Nephron progenitor cell (in vitro differentiated cells): ENCODE data around the gene BSCL2.
"Not testable (repeated sequence)": the region's sequence is repeated elsewhere in the genome, so short reads cannot be mapped to it uniquely, and the experiment has no call there.

Experiments
- DNase-seq: peaks from one replicate; pipeline ENCODE4 v3.0.0; 2021
- H3K27ac Mint-ChIP-seq: 2 replicates; pipeline ENCODE4 v1.8.0; 2021; ENCODE audit warnings: mild to moderate bottlenecking, moderate library complexity, mixed read lengths
- H3K27me3 Mint-ChIP-seq: 2 replicates; pipeline ENCODE4 v1.8.0; 2021; ENCODE audit warnings: mild to moderate bottlenecking, low read depth, mixed read lengths; ENCODE audit not compliant: poor library complexity
- H3K36me3 Mint-ChIP-seq: 2 replicates; pipeline ENCODE4 v1.8.0; 2021; ENCODE audit warnings: low read depth, mixed read lengths
- H3K4me1 Mint-ChIP-seq: 2 replicates; pipeline ENCODE4 v1.8.0; 2021; ENCODE audit warnings: mixed read lengths
- H3K4me3 Mint-ChIP-seq: 2 replicates; pipeline ENCODE4 v1.8.0; 2021; ENCODE audit warnings: mild to moderate bottlenecking, moderate library complexity, mixed read lengths
- H3K9me3 Mint-ChIP-seq: 2 replicates; pipeline ENCODE4 v1.8.0; 2021; ENCODE audit warnings: mild to moderate bottlenecking, moderate library complexity, mixed read lengths
- TF ChIP-seq, protein P1 (sequence below): fragments of 200-600 bp; sonication (generic); IDR thresholded peaks from 2 replicates; pipeline ENCODE4 v1.5.0; 2021; ENCODE audit warnings: antibody characterized with exemption

BSCL2 gene

GRCh38 chr11:62747475-62748160 is 40.4 kb upstream of the BSCL2 start:
- no peak overlapping the region for H3K4me3 Mint-ChIP-seq
- no peak for DNase-seq
- peaks cover 21% of the 10 kb centered on the region for H3K4me1 Mint-ChIP-seq
- peaks cover 19% of the 10 kb centered on the region for H3K36me3 Mint-ChIP-seq
- H3K27ac Mint-ChIP-seq = no peak overlapping the region
- TF ChIP-seq, protein P1, sequence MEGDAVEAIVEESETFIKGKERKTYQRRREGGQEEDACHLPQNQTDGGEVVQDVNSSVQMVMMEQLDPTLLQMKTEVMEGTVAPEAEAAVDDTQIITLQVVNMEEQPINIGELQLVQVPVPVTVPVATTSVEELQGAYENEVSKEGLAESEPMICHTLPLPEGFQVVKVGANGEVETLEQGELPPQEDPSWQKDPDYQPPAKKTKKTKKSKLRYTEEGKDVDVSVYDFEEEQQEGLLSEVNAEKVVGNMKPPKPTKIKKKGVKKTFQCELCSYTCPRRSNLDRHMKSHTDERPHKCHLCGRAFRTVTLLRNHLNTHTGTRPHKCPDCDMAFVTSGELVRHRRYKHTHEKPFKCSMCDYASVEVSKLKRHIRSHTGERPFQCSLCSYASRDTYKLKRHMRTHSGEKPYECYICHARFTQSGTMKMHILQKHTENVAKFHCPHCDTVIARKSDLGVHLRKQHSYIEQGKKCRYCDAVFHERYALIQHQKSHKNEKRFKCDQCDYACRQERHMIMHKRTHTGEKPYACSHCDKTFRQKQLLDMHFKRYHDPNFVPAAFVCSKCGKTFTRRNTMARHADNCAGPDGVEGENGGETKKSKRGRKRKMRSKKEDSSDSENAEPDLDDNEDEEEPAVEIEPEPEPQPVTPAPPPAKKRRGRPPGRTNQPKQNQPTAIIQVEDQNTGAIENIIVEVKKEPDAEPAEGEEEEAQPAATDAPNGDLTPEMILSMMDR = no peak
- H3K9me3 Mint-ChIP-seq = peaks cover 7% of the 10 kb centered on the region
- no peaks in the 10 kb centered on the region for H3K27me3 Mint-ChIP-seq

- no peaks in the 10 kb centered on the region for H3K9me3 Mint-ChIP-seq
- no peak overlapping the region for H3K4me3 Mint-ChIP-seq
- H3K4me1 Mint-ChIP-seq = no peaks in the 10 kb centered on the region
- DNase-seq = no peak
- TF ChIP-seq, protein P1 = no peak
- no peak overlapping the region for H3K27ac Mint-ChIP-seq
- H3K36me3 Mint-ChIP-seq = peaks cover 36% of the 10 kb centered on the region
- peaks cover 3% of the 10 kb centered on the region for H3K27me3 Mint-ChIP-seq
Observed at GRCh38 chr11:62737196-62737595, 30.0 kb upstream of the BSCL2 start.

DNA sequence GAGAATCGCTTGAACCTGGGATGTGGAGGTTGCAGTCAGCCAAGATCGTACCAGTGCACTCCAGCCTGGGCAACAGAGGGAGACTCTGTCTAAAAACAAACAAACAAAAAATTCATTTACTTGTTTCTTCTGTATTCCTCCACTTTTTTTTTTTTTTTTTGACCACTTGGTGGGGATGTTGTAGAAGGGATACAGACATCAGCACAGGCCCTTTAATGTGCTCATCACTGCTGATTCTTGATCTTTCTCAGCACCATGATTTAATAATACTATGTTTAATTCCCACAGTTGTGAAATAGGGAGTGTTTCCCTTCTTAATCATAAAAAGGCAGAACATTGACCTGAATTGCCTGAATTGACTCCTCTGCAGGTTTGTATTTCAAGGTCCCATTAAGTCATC is 25.6 kb upstream of the BSCL2 start:
- no peak for DNase-seq
- Mint-ChIP-seq H3K9me3 (no peaks in the 10 kb centered on the region), H3K36me3 (peaks cover 20% of the 10 kb centered on the region), H3K27me3 (peaks cover 3% of the 10 kb centered on the region), H3K4me3 (no peak overlapping the region), H3K27ac (no peak overlapping the region), H3K4me1 (peaks cover 23% of the 10 kb centered on the region)
- TF ChIP-seq, protein P1 = no peak

- not testable (repeated sequence) for H3K27me3 Mint-ChIP-seq, H3K27ac Mint-ChIP-seq, H3K9me3 Mint-ChIP-seq, DNase-seq
- Mint-ChIP-seq H3K36me3 (peaks cover 20% of the 10 kb centered on the region), H3K4me1 (peaks cover 35% of the 10 kb centered on the region), H3K4me3 (peak overlapping the region; percentile 98)
Observed at GRCh38 chr11:62730076-62730475, 22.9 kb upstream of the BSCL2 start.

GRCh38 chr11:62728171-62728988 is 21.2 kb upstream of the BSCL2 start, which contains the start of gene TTC9C:
TSS of gene TTC9C (plus strand) at chr11:62728486. CDS start at chr11:62728849, 363 bp downstream.
- Mint-ChIP-seq H3K4me1 (peaks cover 52% of the 10 kb centered on the region), H3K9me3 (no peaks in the 10 kb centered on the region), H3K36me3 (peaks cover 28% of the 10 kb centered on the region), H3K27me3 (peaks cover 3% of the 10 kb centered on the region), H3K4me3 (peak within 1 kb of the TSS; percentile 98), H3K27ac (peak within 1 kb of the TSS; percentile 100)
- DNase-seq = peak; percentile 83
- TF ChIP-seq, protein P1 = no peak

GRCh38 chr11:62727872-62728170 is 20.6 kb upstream of the BSCL2 start:
- TF ChIP-seq, protein P1 = no peak
- Mint-ChIP-seq H3K9me3 (no peaks in the 10 kb centered on the region), H3K27me3 (peaks cover 3% of the 10 kb centered on the region)

More at GRCh38 chr11:62727872-62728170, 20.6 kb upstream of the BSCL2 start:
- peaks cover 28% of the 10 kb centered on the region for H3K36me3 Mint-ChIP-seq
- peaks cover 52% of the 10 kb centered on the region for H3K4me1 Mint-ChIP-seq
- H3K4me3 Mint-ChIP-seq = peak overlapping the region; percentile 98
- peak; percentile 81 for DNase-seq
- H3K27ac Mint-ChIP-seq = peak overlapping the region; percentile 100
